DMS53 (cell line): ENCODE results near the gene SWI5.
"Not testable (repeated sequence)": the region's sequence is repeated elsewhere in the genome, so short reads cannot be mapped to it uniquely, and the experiment has no call there.

Experiments used
- DNase-seq: peaks from one replicate; lab custom pipeline; 2025; lab: John Stamatoyannopoulos, UW

Gene SWI5

GRCh38 chr9:128276008-128276573 is at the start of gene SWI5:
Gene SWI5 (plus strand): TSS chr9:128276276.
- peak; percentile 100 for DNase-seq

GRCh38 chr9:128226412-128226801 is 49.7 kb upstream of the SWI5 start:
- no peak for DNase-seq

GRCh38 chr9:128230897-128231296 is 45.2 kb upstream of the SWI5 start:
- DNase-seq = not testable (repeated sequence)

GRCh38 chr9:128231638-128232527 is 44.2 kb upstream of the SWI5 start:
- DNase-seq = no peak

- no peak for DNase-seq
Observed at GRCh38 chr9:128232528-128233428, 43.3 kb upstream of the SWI5 start.

GRCh38 chr9:128233817-128234406 is 42.2 kb upstream of the SWI5 start:
- DNase-seq = peak; percentile 50

GRCh38 chr9:128242124-128242523 is 34.0 kb upstream of the SWI5 start:
- DNase-seq = no peak

GRCh38 chr9:128242828-128243214 is 33.3 kb upstream of the SWI5 start:
- no peak for DNase-seq

- DNase-seq = no peak
Observed at GRCh38 chr9:128243215-128244018, 32.7 kb upstream of the SWI5 start.

- DNase-seq = no peak
Observed at GRCh38 chr9:128244091-128244836, 31.8 kb upstream of the SWI5 start.

GRCh38 chr9:128244837-128245231 is 31.2 kb upstream of the SWI5 start:
- no peak for DNase-seq

GRCh38 chr9:128245421-128246151 is 30.5 kb upstream of the SWI5 start:
- no peak for DNase-seq

- DNase-seq = no peak
Observed at GRCh38 chr9:128246471-128246870, 29.6 kb upstream of the SWI5 start.

- no peak for DNase-seq
Observed at GRCh38 chr9:128247226-128247803, 28.8 kb upstream of the SWI5 start.

- no peak for DNase-seq
Observed at GRCh38 chr9:128249558-128249907, 26.5 kb upstream of the SWI5 start.

- DNase-seq = peak; percentile 85
Observed at GRCh38 chr9:128249908-128250838, 25.9 kb upstream of the SWI5 start.

GRCh38 chr9:128250839-128251731 is 25.0 kb upstream of the SWI5 start:
- DNase-seq = no peak
